GM12878 (cell line): ENCODE results near the gene CHRND.

Experiments used
- CBFB ChIP-seq: IDR thresholded peaks from 2 replicates; pipeline ENCODE4 v1.6.1; 2016; ENCODE audit warnings: antibody characterized with exemption, low read depth
- EED ChIP-seq: sonication (generic); IDR thresholded peaks from 2 replicates; pipeline ENCODE4 v1.6.1; 2016; ENCODE audit warnings: antibody characterized with exemption, low read depth
- EZH2 ChIP-seq: IDR thresholded peaks from 2 replicates; pipeline ENCODE4 v1.6.1; 2012; ENCODE audit warnings: low read depth, mild to moderate bottlenecking, control low read depth, inconsistent platforms, low read length, borderline replicate concordance; ENCODE audit not compliant: control insufficient read depth
- GABPA ChIP-seq: IDR thresholded peaks from 2 replicates; pipeline ENCODE4 v1.6.1; 2014; ENCODE audit warnings: antibody characterized with exemption, low read depth, mild to moderate bottlenecking, inconsistent platforms
- MTA3 ChIP-seq: IDR thresholded peaks from 2 replicates; pipeline ENCODE4 v1.6.1; 2012; ENCODE audit warnings: low read length, inconsistent platforms, borderline replicate concordance
- NFYB ChIP-seq: IDR thresholded peaks from 2 replicates; pipeline ENCODE4 v1.6.1; 2011; ENCODE audit warnings: low read depth, mild to moderate bottlenecking, low read length, improper control_type of control experiment, moderate library complexity; ENCODE audit not compliant: insufficient read depth
- POLR2AphosphoS5 ChIP-seq: IDR thresholded peaks from 2 replicates; pipeline ENCODE4 v1.6.1; 2011; ENCODE audit warnings: mild to moderate bottlenecking, low read length, inconsistent platforms
- SPI1 ChIP-seq: IDR thresholded peaks from 2 replicates; pipeline ENCODE4 v1.6.1; 2011; ENCODE audit warnings: low read depth, mild to moderate bottlenecking, low read length, moderate library complexity, borderline replicate concordance; ENCODE audit not compliant: insufficient read depth
- TAF1 ChIP-seq: IDR thresholded peaks from 2 replicates; pipeline ENCODE4 v1.6.1; 2011; ENCODE audit warnings: mild to moderate bottlenecking, low read depth, low read length, borderline replicate concordance
- USF1 ChIP-seq: IDR thresholded peaks from 2 replicates; pipeline ENCODE4 v1.6.1; 2011; ENCODE audit warnings: borderline replicate concordance, low read depth, mild to moderate bottlenecking, moderate library complexity, mixed read lengths, low read length; ENCODE audit not compliant: insufficient read depth; ENCODE audit errors: extremely low read length
- YY1 ChIP-seq: IDR thresholded peaks from 2 replicates; pipeline ENCODE4 v1.6.1; 2011; ENCODE audit warnings: low read depth, mild to moderate bottlenecking, low read length
- ZZZ3 ChIP-seq: IDR thresholded peaks from 2 replicates; pipeline ENCODE4 v1.6.1; 2011; ENCODE audit warnings: low read depth; ENCODE audit not compliant: control insufficient read depth, insufficient read length
- TF ChIP-seq, protein P1 (sequence below), 3 experiments: IDR thresholded peaks in 2 of 3; conservative IDR thresholded peaks in 1 of 3; 2 replicates each; pipeline ENCODE4 v1.5.1; 2011; ENCODE audit warnings: low read depth in 3 of 3, low read length in 3 of 3, mild to moderate bottlenecking in 3 of 3, control low read depth in 2 of 3, moderate library complexity in 2 of 3, inconsistent platforms in 1 of 3, mixed read lengths in 1 of 3; ENCODE audit not compliant: control insufficient read depth in 2 of 3, insufficient read depth in 1 of 3; ENCODE audit errors: extremely low read depth in 1 of 3

GRCh38 chr2:232526372-232526941 is 497 bp downstream of the CHRND start:
- TF ChIP-seq EED: no peak
- no peak for TF ChIP-seq POLR2AphosphoS5
- no peak for TF ChIP-seq CBFB
- TF ChIP-seq MTA3: no peak
- no peak for TF ChIP-seq ZZZ3
- no peak for TF ChIP-seq NFYB
- TF ChIP-seq TAF1: no peak
- TF ChIP-seq, protein P1, sequence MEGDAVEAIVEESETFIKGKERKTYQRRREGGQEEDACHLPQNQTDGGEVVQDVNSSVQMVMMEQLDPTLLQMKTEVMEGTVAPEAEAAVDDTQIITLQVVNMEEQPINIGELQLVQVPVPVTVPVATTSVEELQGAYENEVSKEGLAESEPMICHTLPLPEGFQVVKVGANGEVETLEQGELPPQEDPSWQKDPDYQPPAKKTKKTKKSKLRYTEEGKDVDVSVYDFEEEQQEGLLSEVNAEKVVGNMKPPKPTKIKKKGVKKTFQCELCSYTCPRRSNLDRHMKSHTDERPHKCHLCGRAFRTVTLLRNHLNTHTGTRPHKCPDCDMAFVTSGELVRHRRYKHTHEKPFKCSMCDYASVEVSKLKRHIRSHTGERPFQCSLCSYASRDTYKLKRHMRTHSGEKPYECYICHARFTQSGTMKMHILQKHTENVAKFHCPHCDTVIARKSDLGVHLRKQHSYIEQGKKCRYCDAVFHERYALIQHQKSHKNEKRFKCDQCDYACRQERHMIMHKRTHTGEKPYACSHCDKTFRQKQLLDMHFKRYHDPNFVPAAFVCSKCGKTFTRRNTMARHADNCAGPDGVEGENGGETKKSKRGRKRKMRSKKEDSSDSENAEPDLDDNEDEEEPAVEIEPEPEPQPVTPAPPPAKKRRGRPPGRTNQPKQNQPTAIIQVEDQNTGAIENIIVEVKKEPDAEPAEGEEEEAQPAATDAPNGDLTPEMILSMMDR (IDR thresholded peaks at IDR 0.05 in 2 of 3, conservative IDR thresholded peaks at IDR 0.05 in 1 of 3; ENCODE audit: control insufficient read depth in 2 of 3, extremely low read depth in 1 of 3, insufficient read depth in 1 of 3, low read depth in 3 of 3, low read length in 3 of 3): no peak
- TF ChIP-seq EZH2: no peak
- no peak for TF ChIP-seq GABPA
- no peak for TF ChIP-seq USF1
- no peak for TF ChIP-seq YY1
- TF ChIP-seq SPI1: no peak
